GM12892 (cell line): ENCODE measurements around the gene PARVB.

Experiments
- POLR2A ChIP-seq: IDR thresholded peaks from 2 replicates; pipeline ENCODE4 v1.6.1; 2011; ENCODE audit warnings: low read depth, low read length, control low read depth
- POLR2AphosphoS5 ChIP-seq: IDR thresholded peaks from 2 replicates; pipeline ENCODE4 v1.6.1; 2011; ENCODE audit warnings: low read depth, low read length, control low read depth
- TAF1 ChIP-seq: IDR thresholded peaks from 2 replicates; pipeline ENCODE4 v1.6.1; 2011; ENCODE audit warnings: low read depth, mild to moderate bottlenecking, control low read depth, low read length, borderline replicate concordance

DNA sequence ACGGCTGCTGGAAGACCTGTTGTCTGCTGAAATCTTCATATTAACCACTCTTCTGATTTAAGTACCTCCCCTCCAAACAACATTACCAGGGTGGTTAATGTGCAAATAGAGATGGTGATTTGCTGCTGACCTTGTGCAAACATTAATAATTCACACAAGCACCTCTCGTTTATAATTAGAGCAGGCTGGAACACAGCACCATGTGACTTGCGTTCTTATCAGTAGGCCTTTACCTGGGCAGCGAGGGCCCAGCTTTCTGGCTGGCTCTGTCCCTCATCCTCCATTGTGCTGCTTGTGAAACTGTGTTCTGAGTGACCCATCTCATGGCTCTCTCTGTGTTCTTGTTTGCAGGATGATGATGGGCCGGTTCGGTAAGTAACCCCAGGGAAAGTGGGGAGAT lies 115.7 kb downstream of the PARVB start:
- TF ChIP-seq TAF1 (no peak), POLR2A (no peak), POLR2AphosphoS5 (no peak)
